ENCODE measurements around the gene MLLT10.

MLLT10 gene

DNA sequence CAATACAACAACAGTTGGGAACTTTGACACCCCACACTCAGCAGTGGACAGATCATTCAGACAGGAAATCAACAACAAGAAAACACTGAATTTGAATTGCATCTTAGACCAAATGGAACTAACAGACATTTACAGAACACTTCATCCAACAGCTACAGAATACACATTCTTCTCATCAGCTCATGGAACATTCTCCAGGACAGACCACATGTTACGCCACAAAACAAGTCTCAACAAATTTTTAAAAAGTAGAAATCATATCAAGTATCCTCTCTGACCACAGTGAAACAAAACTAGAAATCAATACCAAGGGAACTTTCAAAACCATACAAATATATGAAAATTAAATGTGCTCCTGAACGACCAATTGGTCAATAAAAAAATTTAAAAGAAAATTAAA lies 257.2 kb downstream of the MLLT10 start:
- H3K4me3 ChIP-seq (ENCODE audit: low read depth in 1 of 2, low read length in 2 of 2) = no peak overlapping the region
- H3K27ac ChIP-seq (ENCODE audit: low read depth, low read length) = no peak overlapping the region
- H3K9me3 ChIP-seq (ENCODE audit: control insufficient read depth in 1 of 2, low read length in 2 of 2) = no peaks in the 10 kb centered on the region

More for the DNA sequence above, 257.2 kb downstream of the MLLT10 start:
- Histone ChIP-seq H3K9ac (ENCODE audit: low read depth in 1 of 2, low read length in 2 of 2) (no peak overlapping the region), H3K27me3 (ENCODE audit: control insufficient read depth in 1 of 2, insufficient read depth in 2 of 2, low read length in 2 of 2) (no peaks in the 10 kb centered on the region), H3K36me3 (ENCODE audit: control insufficient read depth in 1 of 2, insufficient read depth in 2 of 2, low read length in 2 of 2) (peaks cover 0 to 5% of the 10 kb centered on the region in 2 donors), H3K4me1 (ENCODE audit: control insufficient read depth in 1 of 2, insufficient read depth in 2 of 2, low read length in 2 of 2) (no peaks in the 10 kb centered on the region)
